GM19043 (cell line): ENCODE measurements around the gene PTPN4.
"Not testable (repeated sequence)": the region's sequence is repeated elsewhere in the genome, so short reads cannot be mapped to it uniquely, and the experiment has no call there.

Experiments
- ATAC-seq: cut with Tn5 transposase; IDR thresholded peaks from one replicate; pipeline ENCODE4 v1.9.1; 2021; ENCODE audit warnings: low read depth; ENCODE audit not compliant: unreplicated experiment

The PTPN4 gene

DNA sequence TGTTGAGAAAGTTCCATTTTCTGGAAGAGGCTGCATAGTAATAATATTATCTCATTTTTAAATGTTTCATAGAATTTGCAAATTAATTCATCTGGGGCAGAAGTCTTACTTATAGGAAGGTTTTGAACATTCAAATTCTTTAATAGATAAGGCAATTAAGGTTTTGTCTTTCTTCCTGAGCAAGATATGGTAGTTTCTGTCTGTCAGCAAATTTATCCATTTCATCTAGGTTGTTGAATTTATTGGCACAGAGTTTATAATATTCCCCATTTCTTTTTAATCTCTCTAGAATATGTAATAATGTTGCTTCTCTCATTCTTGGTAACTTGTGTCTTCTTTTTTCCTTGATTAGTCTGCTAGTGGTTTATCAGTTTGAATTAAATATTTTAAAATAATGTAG lies 163.0 kb downstream of the PTPN4 start:
- ATAC-seq: no peak

DNA sequence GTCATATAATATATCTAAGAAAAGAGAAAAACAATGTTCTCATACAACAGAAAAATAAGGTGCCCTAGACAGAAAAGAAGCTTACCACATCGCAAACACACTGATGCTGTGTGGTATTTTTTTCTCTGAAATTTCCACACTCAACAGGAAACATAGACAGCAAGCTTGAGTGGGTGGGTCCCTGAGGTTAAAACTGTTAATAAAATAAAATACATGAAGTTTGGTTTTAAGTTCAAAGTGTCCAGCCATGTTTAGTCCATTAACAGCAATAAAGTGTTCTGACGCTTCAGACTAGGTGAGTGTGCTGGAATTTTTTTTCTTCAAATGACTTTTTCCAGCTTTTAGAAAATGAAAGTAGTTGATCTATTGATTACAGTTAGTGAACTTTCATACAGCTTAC lies 169.8 kb downstream of the PTPN4 start:
- no peak for ATAC-seq

DNA sequence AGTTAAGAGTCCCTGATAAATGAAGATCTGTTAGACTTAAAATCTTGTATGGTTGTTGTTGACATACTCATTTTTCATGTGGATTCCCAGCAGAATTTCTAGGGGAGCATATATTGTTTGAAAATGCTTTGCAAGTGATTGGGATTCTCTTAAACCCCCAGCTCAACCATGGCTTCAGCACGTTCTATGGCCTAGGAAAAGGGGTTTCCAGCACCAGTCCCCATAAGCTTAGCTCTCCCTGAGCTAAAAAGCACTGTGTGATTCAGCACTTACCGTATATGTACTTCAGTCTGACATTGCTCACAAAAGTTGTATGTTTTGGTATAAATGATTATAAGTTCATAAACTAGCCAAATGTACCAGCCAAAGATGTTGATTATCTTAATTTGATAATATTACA lies 173.1 kb downstream of the PTPN4 start:
- no peak for ATAC-seq

DNA sequence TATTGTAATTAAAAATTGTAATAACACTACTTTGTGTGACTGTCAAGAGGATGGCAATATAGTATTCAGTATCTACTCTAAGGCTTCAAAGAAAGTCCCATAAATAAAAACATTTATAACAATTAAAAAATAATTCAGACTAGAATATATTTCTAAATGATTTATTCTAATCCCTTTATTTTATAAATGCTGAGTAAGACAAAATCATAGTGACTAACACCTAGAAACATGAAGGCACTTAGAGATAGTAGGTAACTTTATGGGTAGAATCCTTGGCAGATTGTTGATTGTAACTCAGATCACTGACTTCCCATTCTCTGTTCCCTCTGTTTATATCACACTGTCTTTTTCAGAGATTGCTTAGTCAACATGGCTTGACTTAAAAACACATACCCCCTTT lies 174.6 kb downstream of the PTPN4 start:
- ATAC-seq: no peak

DNA sequence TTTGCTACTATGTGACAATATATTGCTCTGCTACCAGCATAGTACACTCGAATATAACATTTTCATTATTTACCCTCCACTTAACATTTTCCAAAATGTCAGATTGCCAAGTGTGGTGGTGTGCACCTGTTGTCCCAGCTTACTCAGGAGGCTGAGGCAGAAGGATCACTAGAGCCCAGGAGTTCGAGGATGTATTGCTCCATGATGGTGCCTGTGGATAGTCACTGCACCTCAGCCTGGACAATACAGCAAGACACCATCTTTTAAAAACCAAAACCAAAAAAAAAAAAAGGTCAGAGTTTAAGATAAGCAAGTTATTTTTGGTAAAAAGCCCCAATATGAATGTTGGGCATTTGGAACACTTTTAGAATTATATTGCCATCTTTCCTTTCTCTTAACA lies 178.0 kb downstream of the PTPN4 start:
- ATAC-seq: no peak

DNA sequence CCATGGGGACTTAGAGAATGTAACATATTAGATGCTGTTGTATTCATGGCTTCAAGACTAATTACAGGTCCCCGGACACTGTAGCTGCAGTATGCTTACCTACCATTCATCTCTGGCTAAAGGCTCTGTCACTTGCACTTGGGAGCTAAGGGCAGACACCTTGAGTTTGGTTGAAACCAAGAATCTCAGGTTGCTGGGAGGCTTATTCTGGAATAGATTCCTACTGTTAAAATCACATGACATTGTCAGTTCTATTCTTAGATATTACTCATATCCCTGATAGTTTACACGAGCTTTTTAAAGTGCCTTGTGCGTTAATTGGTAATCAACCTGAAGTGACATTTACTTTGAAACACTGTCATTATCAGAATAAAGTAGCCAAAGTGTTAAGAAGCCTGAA lies 180.2 kb downstream of the PTPN4 start:
- no peak for ATAC-seq

DNA sequence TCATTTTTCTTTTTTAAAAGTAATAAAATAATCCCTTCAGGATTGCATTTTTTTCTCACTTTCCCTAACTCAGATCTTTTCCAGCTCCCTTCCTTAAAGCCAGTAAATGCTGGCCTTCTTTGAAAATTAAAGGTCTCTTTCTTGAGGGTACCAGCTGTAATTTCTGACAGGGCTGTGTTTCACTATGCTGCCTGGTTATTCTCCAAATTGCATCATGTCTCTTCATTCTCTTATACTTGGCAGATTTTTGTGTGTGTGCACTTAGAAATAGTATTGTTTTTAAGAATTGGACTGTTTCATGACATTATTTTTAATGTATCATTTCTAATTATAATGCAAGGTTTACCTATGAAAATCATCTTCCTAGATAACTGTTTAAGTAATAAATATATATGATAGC lies 181.1 kb downstream of the PTPN4 start:
- no peak for ATAC-seq

DNA sequence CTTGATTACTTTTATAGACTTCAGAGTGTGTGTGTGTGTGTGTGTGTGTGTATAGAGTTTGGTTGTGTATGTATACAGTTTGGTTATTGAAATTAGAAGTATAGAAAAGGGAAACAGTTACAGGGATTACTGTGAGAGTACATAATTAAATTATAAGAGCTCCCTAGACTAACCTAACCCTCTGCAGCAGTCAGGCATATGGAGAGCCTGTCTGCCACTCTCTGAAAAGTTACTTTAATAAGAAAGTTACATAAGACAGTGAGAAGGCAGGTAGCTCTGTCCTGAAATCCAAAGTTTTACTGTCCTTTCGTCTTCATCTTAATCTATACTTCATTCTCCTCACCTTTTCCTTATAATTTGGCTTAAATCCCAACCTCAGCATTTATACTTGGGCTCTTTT lies 181.7 kb downstream of the PTPN4 start:
- no peak for ATAC-seq

DNA sequence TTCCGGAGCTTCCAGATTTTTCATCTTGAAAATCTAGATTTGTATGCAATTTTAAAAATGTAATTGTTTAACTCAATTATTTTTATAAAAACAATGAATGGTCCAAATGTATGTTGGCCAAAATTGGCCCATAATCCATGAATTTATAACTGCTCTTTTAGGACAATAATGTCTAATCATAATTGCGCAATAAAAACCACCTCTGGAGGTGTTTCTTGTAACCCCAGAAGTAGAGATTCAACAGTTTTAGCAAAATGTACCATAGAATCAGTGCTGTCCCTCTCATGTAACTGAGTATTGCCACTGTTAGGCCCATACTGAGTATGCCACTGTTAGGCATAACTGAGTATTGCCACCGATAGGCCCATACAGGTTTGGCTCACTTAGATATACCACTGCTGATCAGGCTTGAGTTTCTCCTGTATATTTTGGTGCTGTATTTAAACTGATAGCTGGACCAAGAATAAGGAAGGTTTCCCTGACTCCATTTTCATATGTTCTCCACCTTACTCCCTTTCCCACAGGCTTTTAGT lies 182.3 kb downstream of the PTPN4 start:
- no peak for ATAC-seq

DNA sequence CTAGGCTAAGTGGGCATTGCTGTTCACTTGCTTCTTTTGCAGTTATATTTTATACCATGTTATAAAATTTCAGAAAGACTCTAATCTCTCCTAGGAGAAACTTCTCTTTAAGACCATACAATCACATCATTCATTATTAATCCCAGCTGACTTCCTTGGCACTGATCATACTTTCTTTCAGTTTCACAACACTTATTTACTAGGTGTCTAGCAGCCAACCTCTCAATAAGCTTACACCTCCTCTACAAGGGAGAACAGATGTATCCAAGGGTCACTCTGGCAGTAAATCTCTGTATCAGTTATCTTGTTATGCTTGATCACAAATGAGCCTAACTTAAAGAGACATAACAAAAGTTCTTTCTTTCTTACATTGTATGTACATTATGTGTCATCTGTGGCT lies 183.3 kb downstream of the PTPN4 start:
- ATAC-seq: no peak

DNA sequence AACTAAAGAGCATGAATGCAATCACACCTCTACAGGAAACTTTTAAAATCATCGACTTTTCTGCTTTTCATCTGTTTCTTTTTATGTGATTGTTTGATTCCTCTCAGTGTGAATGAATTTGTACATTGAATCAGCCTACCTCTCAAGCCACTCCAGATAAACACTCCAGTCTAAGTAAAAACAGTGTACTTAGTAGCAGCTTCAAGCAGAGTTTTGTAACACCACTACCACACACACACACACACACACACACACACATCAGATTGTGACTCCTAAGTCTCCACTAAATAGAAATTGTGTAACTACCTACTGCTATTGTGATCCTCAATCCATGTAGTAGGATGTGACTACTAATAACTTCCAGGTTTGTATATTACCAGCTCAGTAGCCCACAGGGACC lies 187.8 kb downstream of the PTPN4 start:
- no peak for ATAC-seq

DNA sequence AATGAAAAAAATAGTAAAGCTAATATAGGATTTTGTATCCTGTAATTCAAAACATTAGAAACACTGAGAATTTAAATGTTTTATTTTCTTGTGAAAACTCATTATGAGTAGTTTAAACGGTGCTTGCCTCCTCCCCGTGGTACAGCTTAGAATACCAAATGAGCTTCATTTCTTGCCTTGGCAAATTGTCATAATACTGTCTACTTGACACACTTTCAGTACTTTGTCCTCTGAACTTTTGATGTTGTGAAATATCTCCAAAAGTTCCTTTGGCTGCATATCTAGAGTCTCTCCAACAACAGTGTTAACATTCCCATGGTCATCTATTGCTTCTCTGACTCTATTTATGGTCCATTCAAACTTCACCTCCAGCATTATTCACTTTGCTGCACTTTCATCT lies 191.2 kb downstream of the PTPN4 start:
- ATAC-seq: no peak

DNA sequence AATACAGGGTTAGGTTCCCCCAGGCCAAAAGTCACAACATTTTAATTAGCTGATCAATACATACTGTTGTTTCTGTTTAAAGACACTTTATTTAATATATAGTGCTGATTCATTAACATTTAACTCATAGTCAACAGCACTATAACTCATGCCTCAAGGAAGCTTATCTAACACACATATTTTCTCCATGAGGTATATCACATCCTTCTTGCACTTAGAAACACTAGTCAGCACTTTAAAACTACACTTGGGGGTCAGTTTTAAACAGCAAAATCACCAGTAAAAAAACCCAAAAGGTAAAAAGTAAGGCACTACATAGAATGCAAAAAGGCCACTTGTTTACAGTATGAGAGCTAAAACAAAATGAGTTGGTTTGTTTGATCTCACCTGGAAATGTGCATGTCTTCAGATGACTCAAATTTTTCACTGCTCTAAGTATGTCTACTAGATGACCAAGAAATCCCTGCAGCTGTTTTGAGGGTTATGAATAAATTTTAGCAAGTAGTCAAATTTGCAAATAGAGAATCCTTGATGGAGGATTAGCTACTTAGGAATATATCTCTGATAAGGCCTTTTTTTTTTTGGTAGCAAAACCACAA lies 199.0 kb downstream of the PTPN4 start:
- no peak for ATAC-seq

DNA sequence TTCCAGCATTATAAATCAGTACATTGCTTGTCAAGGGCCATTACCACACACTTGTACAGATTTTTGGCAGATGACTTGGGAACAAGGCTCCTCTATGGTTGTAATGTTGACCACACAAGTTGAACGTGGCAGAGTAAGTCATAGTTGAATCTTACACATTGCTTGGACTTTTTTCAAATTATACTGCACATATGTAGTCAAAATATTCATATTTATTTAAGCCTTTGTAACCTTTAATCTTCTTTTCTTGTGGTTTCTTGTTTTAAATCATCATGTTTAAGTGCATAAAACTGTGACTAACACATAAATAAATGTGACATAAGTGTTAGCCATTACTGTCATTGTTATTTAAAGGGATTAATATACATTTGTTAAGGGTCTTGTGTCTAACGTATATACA lies 201.1 kb downstream of the PTPN4 start:
- ATAC-seq: no peak

DNA sequence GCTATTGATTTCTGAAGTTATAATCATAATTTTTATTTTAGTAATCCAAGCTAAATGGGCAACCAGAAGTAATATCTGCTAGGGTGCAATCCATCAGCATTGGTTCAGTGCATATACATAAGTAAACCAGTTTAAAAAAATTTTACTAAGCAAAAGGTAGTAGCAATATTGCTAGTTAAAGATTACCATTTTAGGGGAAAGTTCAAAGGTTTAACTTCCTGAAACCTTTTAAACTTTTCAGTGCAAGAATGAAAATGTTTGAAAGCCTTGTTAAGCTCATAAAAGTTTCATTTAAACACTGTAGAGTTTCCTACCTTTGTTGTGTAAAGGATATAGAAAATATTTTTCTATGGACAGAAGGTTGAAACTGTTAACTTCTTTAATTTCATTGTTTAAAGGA lies 222.2 kb downstream of the PTPN4 start:
- ATAC-seq: no peak

DNA sequence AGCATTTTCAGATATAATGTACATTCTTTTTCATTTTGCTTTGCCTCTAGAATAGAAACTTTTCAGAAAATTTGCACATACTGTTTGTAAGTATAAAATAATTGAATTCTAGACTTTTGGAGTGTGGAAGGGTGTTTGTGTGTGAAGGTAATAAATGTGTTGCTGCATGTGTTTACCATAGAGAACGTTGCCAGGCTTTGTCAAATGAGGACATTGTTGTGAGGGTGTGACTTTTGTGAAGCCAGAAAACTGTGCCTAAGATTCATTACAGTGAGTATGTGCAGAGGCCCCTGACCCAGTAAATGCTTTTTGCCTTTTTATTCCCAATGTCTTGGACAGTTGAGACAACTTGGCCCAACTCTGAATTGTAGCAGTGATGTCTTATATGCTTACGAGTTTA lies 222.8 kb downstream of the PTPN4 start:
- no peak for ATAC-seq

DNA sequence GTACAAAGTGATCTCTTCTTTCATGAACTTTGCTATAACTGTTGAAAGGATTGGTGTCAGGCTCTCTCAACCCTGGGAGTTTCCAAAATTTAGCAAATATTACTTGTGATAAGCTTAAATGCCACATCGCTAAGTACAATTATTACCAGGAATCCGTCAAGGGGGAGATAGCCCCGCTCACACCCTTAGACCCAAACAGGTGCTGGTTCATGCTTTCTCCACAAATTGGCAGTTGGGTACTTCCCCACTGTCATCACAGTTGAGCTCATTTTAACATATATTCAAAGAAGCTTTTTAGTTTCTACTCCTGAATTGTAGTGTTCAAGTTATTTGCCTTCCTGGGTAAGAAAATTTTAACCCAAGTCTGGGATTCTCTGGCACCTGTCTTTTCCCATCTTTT lies 223.4 kb downstream of the PTPN4 start:
- ATAC-seq: no peak

DNA sequence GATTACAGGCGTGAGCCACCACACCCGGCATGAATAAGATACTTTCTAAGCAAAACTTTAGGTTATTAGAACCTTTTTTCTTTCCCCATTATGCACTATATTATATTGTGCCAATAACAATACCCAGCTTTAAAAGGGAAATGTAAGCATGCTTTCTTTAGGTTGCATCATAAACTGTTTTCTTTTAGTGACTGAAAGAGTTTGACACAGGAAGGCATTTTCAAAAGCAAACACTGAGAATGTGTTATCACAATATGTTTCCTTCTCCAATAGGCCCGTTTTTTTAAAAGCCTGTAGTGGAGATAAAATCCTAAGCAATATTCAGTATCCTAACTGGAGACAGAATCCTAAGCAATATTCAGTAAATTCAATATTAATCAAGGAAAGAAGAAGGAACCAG lies 236.4 kb downstream of the PTPN4 start:
- ATAC-seq: no peak

DNA sequence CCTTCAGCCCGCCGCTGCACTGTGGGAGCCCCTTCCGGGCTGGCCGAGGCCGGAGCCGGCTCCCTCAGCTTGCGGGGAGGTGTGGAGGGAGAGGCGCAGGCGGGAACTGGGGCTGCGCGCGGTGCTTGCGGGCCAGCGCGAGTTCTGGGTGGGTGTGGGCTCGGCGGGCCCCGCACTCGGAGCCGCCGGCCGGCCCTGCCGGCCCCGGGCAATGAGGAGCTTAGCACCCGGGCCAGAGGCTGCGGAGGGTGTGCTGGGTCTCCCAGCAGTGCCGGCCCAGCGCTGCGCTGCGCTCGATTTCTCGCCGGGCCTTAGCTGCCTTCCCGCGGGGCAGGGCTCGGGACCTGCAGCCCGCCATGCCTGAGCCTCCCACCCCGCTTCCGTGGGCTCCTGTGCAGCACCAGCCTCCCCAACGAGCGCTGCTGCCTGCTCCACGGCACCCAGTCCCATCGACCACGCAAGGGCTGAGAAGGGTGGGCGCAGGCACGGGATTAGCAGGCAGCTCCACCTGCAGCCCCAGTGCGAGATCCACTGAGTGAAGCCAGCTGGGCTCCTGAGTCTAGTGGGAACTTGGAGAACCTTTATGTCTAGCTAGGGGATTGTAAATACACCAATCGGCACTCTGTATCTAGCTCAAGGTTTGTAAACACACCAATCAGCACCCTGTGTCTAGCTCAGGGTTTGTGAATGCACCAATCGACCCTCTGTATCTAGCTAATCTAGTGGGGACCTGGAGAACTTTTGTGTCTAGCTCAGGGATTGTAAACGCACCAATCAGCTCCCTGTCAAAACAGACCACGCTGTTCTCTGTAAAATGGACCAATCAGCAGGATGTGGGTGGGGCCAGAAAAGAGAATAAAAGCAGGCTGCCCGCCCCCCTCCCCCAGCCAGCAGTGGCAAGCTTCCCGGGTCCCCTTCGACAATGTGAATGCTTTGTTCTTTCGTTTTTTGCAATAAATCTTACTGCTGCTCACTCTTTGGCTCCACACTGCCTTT lies 237.5 kb downstream of the PTPN4 start:
- not testable (repeated sequence) for ATAC-seq

DNA sequence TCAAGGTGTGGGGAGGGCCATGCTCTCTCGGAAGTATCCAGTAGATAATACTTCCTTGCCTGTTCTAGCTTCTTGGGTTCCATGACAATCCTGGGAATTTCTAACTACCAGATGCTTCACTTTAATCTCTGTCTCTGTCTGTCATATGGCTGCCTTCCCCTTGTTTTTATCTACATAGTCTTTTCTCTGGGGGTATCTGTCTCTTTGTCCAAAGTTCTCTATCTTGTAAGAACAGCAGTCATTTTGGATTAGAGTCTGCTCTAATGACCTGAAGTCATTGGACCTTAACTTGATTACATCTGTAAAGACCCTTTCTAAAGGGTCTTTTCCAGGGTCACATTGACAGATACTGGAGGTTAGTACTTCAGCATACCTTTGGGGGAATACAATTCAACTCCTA lies 241.7 kb downstream of the PTPN4 start:
- ATAC-seq: no peak

DNA sequence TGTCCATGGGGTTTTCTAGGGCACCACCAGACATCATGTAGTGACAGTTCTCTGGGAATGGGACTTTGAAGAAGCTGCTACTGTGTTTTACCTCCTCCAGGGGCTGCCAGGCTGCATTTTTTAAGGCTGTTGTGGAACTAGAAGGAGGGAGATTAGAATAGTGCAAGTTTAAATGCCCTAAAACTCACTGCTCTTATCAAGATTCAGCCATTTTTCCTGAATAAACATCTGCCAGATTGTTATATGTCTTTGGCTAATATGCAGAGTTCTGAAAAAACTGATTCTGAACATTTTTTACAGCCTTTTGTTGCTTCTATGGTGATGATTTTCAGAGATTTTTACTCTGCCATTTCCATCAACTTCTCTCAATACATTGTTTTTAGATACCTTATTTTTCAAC lies 244.5 kb downstream of the PTPN4 start:
- no peak for ATAC-seq
